GM12891 (cell line): Measurements from ENCODE around the gene XKR8.

Experiments
- PAX5 ChIP-seq: IDR thresholded peaks from 2 replicates; pipeline ENCODE4 v1.6.1; 2011; ENCODE audit warnings: low read length, moderate library complexity, mild to moderate bottlenecking; ENCODE audit not compliant: insufficient read depth, severe bottlenecking
- POLR2A ChIP-seq: IDR thresholded peaks from 2 replicates; pipeline ENCODE4 v1.6.1; 2011; ENCODE audit warnings: low read depth, low read length, control low read depth
- POLR2AphosphoS5 ChIP-seq: IDR thresholded peaks from 2 replicates; pipeline ENCODE4 v1.6.1; 2011; ENCODE audit warnings: low read depth, low read length, control low read depth
- POU2F2 ChIP-seq: IDR thresholded peaks from 2 replicates; pipeline ENCODE4 v1.6.1; 2011; ENCODE audit warnings: low read depth, mild to moderate bottlenecking, control low read depth, low read length, moderate library complexity
- SPI1 ChIP-seq: IDR thresholded peaks from 2 replicates; pipeline ENCODE4 v1.6.1; 2011; ENCODE audit warnings: low read depth, low read length, control low read depth
- TAF1 ChIP-seq: IDR thresholded peaks from 2 replicates; pipeline ENCODE4 v1.6.1; 2011; ENCODE audit warnings: low read depth, low read length, control low read depth

DNA sequence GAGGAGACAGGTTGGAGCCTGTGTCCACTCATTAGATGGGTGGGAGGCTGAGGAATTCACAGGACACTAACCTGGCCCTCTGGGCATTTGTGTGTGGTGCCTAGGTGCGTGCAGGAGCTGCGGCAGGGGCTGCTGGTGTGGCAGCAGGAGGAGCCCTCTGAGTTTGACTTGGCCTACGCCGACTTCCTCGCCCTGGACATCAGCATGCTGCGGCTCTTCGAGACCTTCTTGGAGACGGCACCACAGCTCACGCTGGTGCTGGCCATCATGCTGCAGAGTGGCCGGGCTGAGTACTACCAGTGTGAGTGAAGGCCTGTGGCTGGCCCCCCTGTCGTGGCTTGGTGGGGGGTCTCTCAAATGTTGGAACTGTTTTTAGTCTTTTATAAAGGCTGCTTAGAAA lies 3.6 kb downstream of the XKR8 start:
- TF ChIP-seq POLR2AphosphoS5 (no peak), POLR2A (no peak), TAF1 (no peak), SPI1 (no peak), PAX5 (no peak), POU2F2 (no peak)
